ENCODE measurements around the gene FRMD4A.

Gene FRMD4A

GRCh38 chr10:14198078-14198477, 132.6 kb downstream of the FRMD4A start:
- TF ChIP-seq ZBTB7A (IDR thresholded peaks at IDR 0.05; ENCODE audit: low read depth) (no peak), EGR1 (IDR thresholded peaks at IDR 0.05) (no peak), CREB1 (IDR thresholded peaks at IDR 0.05; ENCODE audit: low read depth) (no peak), EP300 (IDR thresholded peaks at IDR 0.05; ENCODE audit: borderline replicate concordance) (no peak), TAF1 (IDR thresholded peaks at IDR 0.05; ENCODE audit: low read depth) (no peak), FOXM1 (IDR thresholded peaks at IDR 0.05; ENCODE audit: borderline replicate concordance, low read depth) (no peak), YY1 (IDR thresholded peaks at IDR 0.05; ENCODE audit: low read depth) (no peak), TEAD4 (IDR thresholded peaks at IDR 0.05) (no peak), NFIC (IDR thresholded peaks at IDR 0.05) (no peak), REST (IDR thresholded peaks at IDR 0.05; ENCODE audit: low read depth) (no peak), RAD21 (IDR thresholded peaks at IDR 0.05; ENCODE audit: low read depth) (no peak), TCF12 (IDR thresholded peaks at IDR 0.05; ENCODE audit: low read depth) (no peak)
- TF ChIP-seq, protein P1, sequence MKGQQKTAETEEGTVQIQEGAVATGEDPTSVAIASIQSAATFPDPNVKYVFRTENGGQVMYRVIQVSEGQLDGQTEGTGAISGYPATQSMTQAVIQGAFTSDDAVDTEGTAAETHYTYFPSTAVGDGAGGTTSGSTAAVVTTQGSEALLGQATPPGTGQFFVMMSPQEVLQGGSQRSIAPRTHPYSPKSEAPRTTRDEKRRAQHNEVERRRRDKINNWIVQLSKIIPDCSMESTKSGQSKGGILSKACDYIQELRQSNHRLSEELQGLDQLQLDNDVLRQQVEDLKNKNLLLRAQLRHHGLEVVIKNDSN (IDR thresholded peaks at IDR 0.05) = no peak

GRCh38 chr10:14196113-14196512, 134.6 kb downstream of the FRMD4A start:
- TF ChIP-seq TEAD4 (IDR thresholded peaks at IDR 0.05) (no peak), CEBPB (IDR thresholded peaks at IDR 0.05) (no peak), FOXM1 (IDR thresholded peaks at IDR 0.05; ENCODE audit: borderline replicate concordance, low read depth) (no peak), ZBTB7A (IDR thresholded peaks at IDR 0.05; ENCODE audit: low read depth) (no peak), YY1 (IDR thresholded peaks at IDR 0.05; ENCODE audit: low read depth) (no peak), RAD21 (IDR thresholded peaks at IDR 0.05; ENCODE audit: low read depth) (no peak), TAF1 (IDR thresholded peaks at IDR 0.05; ENCODE audit: low read depth) (no peak)

DNA sequence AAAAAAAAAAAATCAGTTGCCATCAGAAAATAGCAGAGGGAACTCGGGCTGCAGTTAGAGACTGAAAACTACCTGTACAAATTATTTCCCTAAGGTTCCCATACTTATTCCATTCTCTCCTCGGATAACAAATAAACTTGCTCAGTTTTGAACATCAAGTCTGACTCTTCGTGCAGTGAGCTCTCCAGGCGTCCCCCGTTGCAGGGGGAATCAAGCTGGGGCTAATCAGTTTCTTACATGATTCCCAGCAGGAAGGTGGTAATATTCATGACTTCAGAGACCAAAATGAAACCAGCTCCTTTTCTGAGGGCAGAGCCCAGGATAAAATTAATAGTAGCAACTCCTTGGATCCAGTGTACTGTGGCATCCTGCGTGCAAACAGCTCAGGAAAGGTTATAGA, 135.3 kb downstream of the FRMD4A start:
- no peak for TF ChIP-seq YY1 (IDR thresholded peaks at IDR 0.05; ENCODE audit: low read depth)
- no peak for TF ChIP-seq CREB1 (IDR thresholded peaks at IDR 0.05; ENCODE audit: low read depth)
- no peak for TF ChIP-seq TEAD4 (IDR thresholded peaks at IDR 0.05)

DNA sequence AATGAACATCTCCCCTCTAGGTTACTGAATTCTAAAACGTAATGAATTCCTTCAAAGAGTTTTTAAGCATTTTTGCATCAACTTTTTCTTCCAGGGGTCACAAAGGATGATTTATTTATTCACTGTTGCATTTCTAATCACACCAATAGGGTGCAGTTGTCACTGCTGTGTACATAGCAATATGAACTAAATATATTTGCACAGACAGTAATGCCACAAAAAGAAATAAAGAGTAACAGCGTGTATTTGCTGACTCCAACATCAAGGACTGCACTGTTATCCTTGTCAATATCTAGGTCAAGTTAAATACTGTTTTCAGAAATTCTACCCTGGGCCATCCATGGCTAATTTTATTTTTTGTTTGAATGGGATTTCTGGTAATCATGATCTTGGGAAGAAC, 138.0 kb downstream of the FRMD4A start:
- TF ChIP-seq ZBTB7A (IDR thresholded peaks at IDR 0.05; ENCODE audit: low read depth) (no peak), NFIC (IDR thresholded peaks at IDR 0.05) (no peak), EGR1 (IDR thresholded peaks at IDR 0.05) (no peak), FOXM1 (IDR thresholded peaks at IDR 0.05; ENCODE audit: borderline replicate concordance, low read depth) (no peak), EP300 (IDR thresholded peaks at IDR 0.05; ENCODE audit: borderline replicate concordance) (no peak), TCF12 (IDR thresholded peaks at IDR 0.05; ENCODE audit: low read depth) (no peak), MAX (IDR thresholded peaks at IDR 0.05) (no peak), CEBPB (IDR thresholded peaks at IDR 0.05) (no peak), TAF1 (IDR thresholded peaks at IDR 0.05; ENCODE audit: low read depth) (no peak), YY1 (IDR thresholded peaks at IDR 0.05; ENCODE audit: low read depth) (no peak), CREB1 (IDR thresholded peaks at IDR 0.05; ENCODE audit: low read depth) (no peak), REST (IDR thresholded peaks at IDR 0.05; ENCODE audit: low read depth) (no peak), TEAD4 (IDR thresholded peaks at IDR 0.05) (no peak), RAD21 (IDR thresholded peaks at IDR 0.05; ENCODE audit: low read depth) (no peak)
- TF ChIP-seq, protein P1 (IDR thresholded peaks at IDR 0.05) = no peak

DNA sequence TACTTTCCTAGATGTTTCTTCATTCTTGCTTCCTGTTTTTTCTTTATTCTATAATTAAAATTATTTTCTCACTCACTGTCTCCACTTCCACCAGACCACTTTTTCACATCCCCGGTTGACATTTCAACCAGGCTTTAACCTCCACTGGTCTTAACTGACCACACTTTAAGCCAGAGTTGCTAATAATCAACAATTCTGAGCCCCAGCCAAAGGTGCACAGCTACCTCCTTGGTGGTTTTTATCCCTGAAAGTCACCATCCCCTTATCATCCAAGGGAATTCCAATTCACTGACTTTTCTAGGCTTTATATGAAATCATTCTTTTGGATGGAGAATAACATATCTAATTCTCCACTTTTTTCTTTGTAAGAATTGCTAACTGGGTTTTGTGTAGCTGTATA, 138.9 kb downstream of the FRMD4A start:
- TF ChIP-seq TAF1 (IDR thresholded peaks at IDR 0.05; ENCODE audit: low read depth) = no peak
- TF ChIP-seq TEAD4 (IDR thresholded peaks at IDR 0.05) = no peak
- no peak for TF ChIP-seq FOXM1 (IDR thresholded peaks at IDR 0.05; ENCODE audit: borderline replicate concordance, low read depth)
- TF ChIP-seq, protein P1 (IDR thresholded peaks at IDR 0.05) = no peak
- TF ChIP-seq CREB1 (IDR thresholded peaks at IDR 0.05; ENCODE audit: low read depth) = no peak
- TF ChIP-seq NFIC (IDR thresholded peaks at IDR 0.05) = no peak
- TF ChIP-seq EGR1 (IDR thresholded peaks at IDR 0.05) = no peak
- no peak for TF ChIP-seq TCF12 (IDR thresholded peaks at IDR 0.05; ENCODE audit: low read depth)
- no peak for TF ChIP-seq MAX (IDR thresholded peaks at IDR 0.05)
- TF ChIP-seq RAD21 (IDR thresholded peaks at IDR 0.05; ENCODE audit: low read depth) = no peak
- no peak for TF ChIP-seq REST (IDR thresholded peaks at IDR 0.05; ENCODE audit: low read depth)
- TF ChIP-seq CEBPB (IDR thresholded peaks at IDR 0.05) = no peak
- TF ChIP-seq ZBTB7A (IDR thresholded peaks at IDR 0.05; ENCODE audit: low read depth) = no peak
- no peak for TF ChIP-seq EP300 (IDR thresholded peaks at IDR 0.05; ENCODE audit: borderline replicate concordance)
- TF ChIP-seq YY1 (IDR thresholded peaks at IDR 0.05; ENCODE audit: low read depth) = no peak

Data from Ishikawa (cell line).